ENCODE results near the gene ATP13A4. TPM values are rescaled to one million over a fixed set of nuclear protein-coding genes. Genes with fewer than 3 reads are reported as not detected.

The ATP13A4 gene
- total RNA-seq, 2 experiments from 2014 or later = 0.44 to 2.5 TPM

DNA sequence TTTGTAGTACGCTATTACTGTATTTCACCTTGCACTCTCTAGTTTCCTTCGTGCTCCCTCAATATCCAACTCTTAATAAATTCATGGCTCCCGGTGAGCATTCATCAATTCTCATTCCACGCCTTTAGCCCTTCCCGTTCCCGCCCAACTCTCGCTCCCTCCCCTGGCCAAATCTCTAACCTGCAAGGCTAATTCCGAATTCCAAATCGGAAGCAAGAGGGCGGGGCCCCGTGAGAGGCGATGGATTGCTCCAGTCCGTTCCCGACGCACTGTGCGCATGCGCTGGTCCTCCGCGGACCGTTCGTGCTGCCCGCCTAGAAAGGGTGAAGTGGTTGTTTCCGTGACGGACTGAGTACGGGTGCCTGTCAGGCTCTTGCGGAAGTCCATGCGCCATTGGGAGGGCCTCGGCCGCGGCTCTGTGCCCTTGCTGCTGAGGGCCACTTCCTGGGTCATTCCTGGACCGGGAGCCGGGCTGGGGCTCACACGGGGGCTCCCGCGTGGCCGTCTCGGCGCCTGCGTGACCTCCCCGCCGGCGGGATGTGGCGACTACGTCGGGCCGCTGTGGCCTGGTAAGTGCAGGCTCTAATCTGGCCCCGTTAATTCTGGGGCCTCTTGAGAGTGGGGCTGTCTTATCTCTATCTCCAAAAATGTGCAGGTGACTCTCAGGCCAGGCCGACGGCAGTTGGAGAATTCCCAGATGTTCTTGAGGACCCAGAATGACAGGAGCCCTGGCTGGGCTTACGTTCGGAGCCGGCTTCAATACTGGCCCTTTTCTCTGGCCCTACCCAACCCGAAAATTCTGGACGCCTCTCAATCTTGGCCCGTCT is 38.4 kb upstream of the ATP13A4 start, which contains the start of gene OPA1:
OPA1 (plus strand) TSS at position 368 of the 827 bp plus-strand sequence; CDS start at position 538, 170 bp downstream.
- Histone ChIP-seq H3K27ac (ENCODE audit: low read depth, low read length, poor library complexity, severe bottlenecking) (peak within 1 kb of the TSS; percentile 12), H3K79me2 (ENCODE audit: insufficient read depth, low read depth, low read length) (peaks cover 22% of the 10 kb centered on the region), H3K9me3 (ENCODE audit: low read length) (no peaks in the 10 kb centered on the region), H2AFZ (ENCODE audit: low read length) (peak within 1 kb of the TSS; percentile 99), H3K4me3 (ENCODE audit: low read depth, low read length, poor library complexity, severe bottlenecking) (peak within 1 kb of the TSS; percentile 84), H3K9me2 (ENCODE audit: insufficient read depth, low read length) (no peaks in the 10 kb centered on the region), H3K4me2 (ENCODE audit: low read length) (peak within 1 kb of the TSS; percentile 80), H4K20me1 (ENCODE audit: insufficient read depth, low read length) (peaks cover 3% of the 10 kb centered on the region; the same call in 1 of the 2 replicates), H3K36me3 (ENCODE audit: insufficient read depth, low read length) (no peaks in the 10 kb centered on the region), H3K4me1 (ENCODE audit: insufficient read depth, low read length, poor library complexity, severe bottlenecking) (peaks cover 17% of the 10 kb centered on the region)
- no TSS peak for BruUV-seq (replicated peaks)
- POLR2A ChIA-PET = no interaction called here
- CTCF ChIA-PET (ENCODE audit: unreplicated experiment) = no interaction called here
- intact Hi-C loops (cut with micrococcal nuclease; ENCODE audit: unreplicated experiment) = no loop called here
- DNase-seq (ENCODE audit: low spot score) = peak; percentile 96
- TF ChIP-seq, protein P1, sequence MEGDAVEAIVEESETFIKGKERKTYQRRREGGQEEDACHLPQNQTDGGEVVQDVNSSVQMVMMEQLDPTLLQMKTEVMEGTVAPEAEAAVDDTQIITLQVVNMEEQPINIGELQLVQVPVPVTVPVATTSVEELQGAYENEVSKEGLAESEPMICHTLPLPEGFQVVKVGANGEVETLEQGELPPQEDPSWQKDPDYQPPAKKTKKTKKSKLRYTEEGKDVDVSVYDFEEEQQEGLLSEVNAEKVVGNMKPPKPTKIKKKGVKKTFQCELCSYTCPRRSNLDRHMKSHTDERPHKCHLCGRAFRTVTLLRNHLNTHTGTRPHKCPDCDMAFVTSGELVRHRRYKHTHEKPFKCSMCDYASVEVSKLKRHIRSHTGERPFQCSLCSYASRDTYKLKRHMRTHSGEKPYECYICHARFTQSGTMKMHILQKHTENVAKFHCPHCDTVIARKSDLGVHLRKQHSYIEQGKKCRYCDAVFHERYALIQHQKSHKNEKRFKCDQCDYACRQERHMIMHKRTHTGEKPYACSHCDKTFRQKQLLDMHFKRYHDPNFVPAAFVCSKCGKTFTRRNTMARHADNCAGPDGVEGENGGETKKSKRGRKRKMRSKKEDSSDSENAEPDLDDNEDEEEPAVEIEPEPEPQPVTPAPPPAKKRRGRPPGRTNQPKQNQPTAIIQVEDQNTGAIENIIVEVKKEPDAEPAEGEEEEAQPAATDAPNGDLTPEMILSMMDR (conservative IDR thresholded peaks at IDR 0.05; ENCODE audit: low read length) = no peak
- TF ChIP-seq EZH2phosphoT487 (IDR thresholded peaks at IDR 0.05; ENCODE audit: borderline replicate concordance, low read depth, low read length) = no peak

DNA sequence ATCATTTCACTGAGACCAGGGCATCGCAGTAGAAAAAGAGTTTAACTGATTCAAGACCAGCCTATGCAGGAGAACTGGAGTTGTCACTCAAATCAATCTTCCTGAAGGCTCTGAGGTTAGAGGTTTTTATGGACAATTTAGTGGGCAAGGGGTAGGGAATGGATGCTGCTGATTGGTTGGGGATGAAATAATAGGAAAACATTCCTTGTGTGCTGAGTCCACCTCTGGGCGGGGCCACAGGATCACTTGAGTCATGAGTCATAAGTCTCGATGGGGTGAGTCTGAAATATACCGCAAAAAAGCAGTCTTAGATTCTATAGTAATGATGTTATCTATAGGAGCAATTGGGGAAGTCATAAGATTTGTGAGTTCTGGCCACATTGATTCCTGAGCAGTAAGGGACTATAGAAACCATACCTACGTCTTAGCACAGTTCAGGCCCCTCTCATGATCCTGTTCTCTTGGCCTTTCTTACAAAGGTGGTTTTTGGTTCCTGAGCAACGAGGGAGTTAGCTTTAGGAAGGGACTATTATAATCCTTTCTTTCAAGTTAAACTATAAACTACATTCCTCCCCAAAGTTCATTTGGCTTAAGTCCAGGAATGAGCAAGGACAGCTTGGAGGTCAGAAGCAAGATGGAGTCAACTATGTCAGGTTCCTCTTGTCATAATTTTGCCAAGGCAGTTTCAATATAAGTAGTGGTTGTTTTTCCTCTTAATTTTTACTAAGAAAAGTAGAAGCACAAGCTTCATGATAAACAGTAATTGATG is 35.6 kb upstream of the ATP13A4 start:
- BruUV-seq (replicated peaks) = no TSS peak
- Histone ChIP-seq H3K27ac (ENCODE audit: low read depth, low read length, poor library complexity, severe bottlenecking) (no peak overlapping the region), H2AFZ (ENCODE audit: low read length) (no peak overlapping the region), H3K4me3 (ENCODE audit: low read depth, low read length, poor library complexity, severe bottlenecking) (no peak overlapping the region), H3K9me3 (ENCODE audit: low read length) (no peaks in the 10 kb centered on the region), H3K36me3 (ENCODE audit: insufficient read depth, low read length) (no peaks in the 10 kb centered on the region), H3K9me2 (ENCODE audit: insufficient read depth, low read length) (no peaks in the 10 kb centered on the region), H3K79me2 (ENCODE audit: insufficient read depth, low read depth, low read length) (peaks cover 16% of the 10 kb centered on the region), H4K20me1 (ENCODE audit: insufficient read depth, low read length) (peaks cover 3% of the 10 kb centered on the region; the same call in 1 of the 2 replicates), H3K4me2 (ENCODE audit: low read length) (no peak overlapping the region), H3K4me1 (ENCODE audit: insufficient read depth, low read length, poor library complexity, severe bottlenecking) (peaks cover 17% of the 10 kb centered on the region)
- intact Hi-C loops (cut with micrococcal nuclease; ENCODE audit: unreplicated experiment) = no loop called here
- ChIA-PET CTCF (ENCODE audit: unreplicated experiment) (no interaction called here), POLR2A (interaction anchor here (0.6 to 1.0 kb wide), 7 partner anchors 10 to 1417 kb away, joined by 3 to 6 read pairs (median 4); no protein-coding TSS in a partner anchor)
- TF ChIP-seq, protein P1 (conservative IDR thresholded peaks at IDR 0.05; ENCODE audit: low read length) = no peak
- TF ChIP-seq EZH2phosphoT487 (IDR thresholded peaks at IDR 0.05; ENCODE audit: borderline replicate concordance, low read depth, low read length) = no peak
- no peak for DNase-seq (ENCODE audit: low spot score)
